HG02973 (cell line): ENCODE results near the gene GNA12.
"Not testable (repeated sequence)": the region's sequence is repeated elsewhere in the genome, so short reads cannot be mapped to it uniquely, and the experiment has no call there.

Source experiments
- ATAC-seq: cut with Tn5 transposase; IDR thresholded peaks from one replicate; pipeline ENCODE4 v1.9.1; 2021; ENCODE audit warnings: moderate library complexity; ENCODE audit not compliant: unreplicated experiment

Gene GNA12

GRCh38 chr7:2732388-2732787 is 111.7 kb downstream of the GNA12 start:
- ATAC-seq = no peak

- no peak for ATAC-seq
These were observed 113.0 kb downstream of the GNA12 start for GRCh38 chr7:2730846-2731770.

GRCh38 chr7:2729893-2730716 is 114.0 kb downstream of the GNA12 start:
- no peak for ATAC-seq

- ATAC-seq = no peak
These were observed 114.8 kb downstream of the GNA12 start for GRCh38 chr7:2729031-2729892.

- ATAC-seq = no peak
These were observed 115.6 kb downstream of the GNA12 start for GRCh38 chr7:2728316-2729030.

- not testable (repeated sequence) for ATAC-seq
These were observed 116.9 kb downstream of the GNA12 start for GRCh38 chr7:2727206-2727605.

GRCh38 chr7:2726316-2727018 is 117.6 kb downstream of the GNA12 start:
- ATAC-seq = no peak

GRCh38 chr7:2725178-2726105 is 118.7 kb downstream of the GNA12 start:
- ATAC-seq = no peak

GRCh38 chr7:2724453-2725177 is 119.5 kb downstream of the GNA12 start:
- ATAC-seq = no peak

GRCh38 chr7:2724036-2724435 is 120.1 kb downstream of the GNA12 start:
- not testable (repeated sequence) for ATAC-seq

- ATAC-seq = no peak
These were observed 120.8 kb downstream of the GNA12 start for GRCh38 chr7:2723138-2723850.

- ATAC-seq = no peak
These were observed 121.5 kb downstream of the GNA12 start for GRCh38 chr7:2722591-2722990.

- no peak for ATAC-seq
These were observed 122.3 kb downstream of the GNA12 start for GRCh38 chr7:2721842-2722241.

- no peak for ATAC-seq
These were observed 124.1 kb downstream of the GNA12 start for GRCh38 chr7:2720024-2720423.

- no peak for ATAC-seq
These were observed 125.1 kb downstream of the GNA12 start for GRCh38 chr7:2719007-2719406.

- no peak for ATAC-seq
These were observed 125.7 kb downstream of the GNA12 start for GRCh38 chr7:2718296-2718965.
